ENCODE results near the gene SPAG16.
A peak's percentile ranks its signal among the peaks of the same experiment; 100 is the strongest.

SPAG16 gene

GRCh38 chr2:213914510-213914909 is 630.2 kb downstream of the SPAG16 start:
- H3K4me3 ChIP-seq (ENCODE audit: low read depth, low read length): no peak overlapping the region
- TF ChIP-seq CTCF (IDR thresholded peaks at IDR 0.05; ENCODE audit: control insufficient read depth, extremely low read depth, insufficient read depth): no peak
- DNase-seq (ENCODE audit: low read depth): no peak

GRCh38 chr2:213920014-213920413 is 635.8 kb downstream of the SPAG16 start:
- DNase-seq (ENCODE audit: low read depth): no peak
- TF ChIP-seq CTCF (IDR thresholded peaks at IDR 0.05; ENCODE audit: control insufficient read depth, extremely low read depth, insufficient read depth): no peak
- H3K4me3 ChIP-seq (ENCODE audit: low read depth, low read length): no peak overlapping the region

GRCh38 chr2:213923543-213923942 is 639.3 kb downstream of the SPAG16 start:
- no peak for DNase-seq (ENCODE audit: low read depth)
- TF ChIP-seq CTCF (IDR thresholded peaks at IDR 0.05; ENCODE audit: control insufficient read depth, extremely low read depth, insufficient read depth): no peak
- H3K4me3 ChIP-seq (ENCODE audit: low read depth, low read length): no peak overlapping the region

GRCh38 chr2:213934560-213934959 is 650.3 kb downstream of the SPAG16 start:
- DNase-seq (ENCODE audit: low read depth): no peak
- TF ChIP-seq CTCF (IDR thresholded peaks at IDR 0.05; ENCODE audit: control insufficient read depth, extremely low read depth, insufficient read depth): 0 out of 2 replicates have a peak, but pooled peaks have one; percentile 23
- H3K4me3 ChIP-seq (ENCODE audit: low read depth, low read length): no peak overlapping the region

- no peak for DNase-seq (ENCODE audit: low read depth)
- TF ChIP-seq CTCF (IDR thresholded peaks at IDR 0.05; ENCODE audit: control insufficient read depth, extremely low read depth, insufficient read depth): no peak
- no peak overlapping the region for H3K4me3 ChIP-seq (ENCODE audit: low read depth, low read length)
Observed at GRCh38 chr2:213958086-213958485, 673.8 kb downstream of the SPAG16 start.

GRCh38 chr2:213959589-213959988 is 675.3 kb downstream of the SPAG16 start:
- H3K4me3 ChIP-seq (ENCODE audit: low read depth, low read length): no peak overlapping the region
- TF ChIP-seq CTCF (IDR thresholded peaks at IDR 0.05; ENCODE audit: control insufficient read depth, extremely low read depth, insufficient read depth): no peak
- no peak for DNase-seq (ENCODE audit: low read depth)

GRCh38 chr2:213971536-213971935 is 687.3 kb downstream of the SPAG16 start:
- no peak for TF ChIP-seq CTCF (IDR thresholded peaks at IDR 0.05; ENCODE audit: control insufficient read depth, extremely low read depth, insufficient read depth)
- no peak overlapping the region for H3K4me3 ChIP-seq (ENCODE audit: low read depth, low read length)
- DNase-seq (ENCODE audit: low read depth): no peak

All from LNCaP clone FGC (cell line).